ENCODE measurements around the gene CCDC40. TPM values are rescaled to one million over a fixed set of nuclear protein-coding genes. Genes with fewer than 3 reads are reported as not detected.

The CCDC40 gene
- total and polyA plus RNA-seq, 11 donors: 2.4 to 9.0 (median 5.9) TPM

DNA sequence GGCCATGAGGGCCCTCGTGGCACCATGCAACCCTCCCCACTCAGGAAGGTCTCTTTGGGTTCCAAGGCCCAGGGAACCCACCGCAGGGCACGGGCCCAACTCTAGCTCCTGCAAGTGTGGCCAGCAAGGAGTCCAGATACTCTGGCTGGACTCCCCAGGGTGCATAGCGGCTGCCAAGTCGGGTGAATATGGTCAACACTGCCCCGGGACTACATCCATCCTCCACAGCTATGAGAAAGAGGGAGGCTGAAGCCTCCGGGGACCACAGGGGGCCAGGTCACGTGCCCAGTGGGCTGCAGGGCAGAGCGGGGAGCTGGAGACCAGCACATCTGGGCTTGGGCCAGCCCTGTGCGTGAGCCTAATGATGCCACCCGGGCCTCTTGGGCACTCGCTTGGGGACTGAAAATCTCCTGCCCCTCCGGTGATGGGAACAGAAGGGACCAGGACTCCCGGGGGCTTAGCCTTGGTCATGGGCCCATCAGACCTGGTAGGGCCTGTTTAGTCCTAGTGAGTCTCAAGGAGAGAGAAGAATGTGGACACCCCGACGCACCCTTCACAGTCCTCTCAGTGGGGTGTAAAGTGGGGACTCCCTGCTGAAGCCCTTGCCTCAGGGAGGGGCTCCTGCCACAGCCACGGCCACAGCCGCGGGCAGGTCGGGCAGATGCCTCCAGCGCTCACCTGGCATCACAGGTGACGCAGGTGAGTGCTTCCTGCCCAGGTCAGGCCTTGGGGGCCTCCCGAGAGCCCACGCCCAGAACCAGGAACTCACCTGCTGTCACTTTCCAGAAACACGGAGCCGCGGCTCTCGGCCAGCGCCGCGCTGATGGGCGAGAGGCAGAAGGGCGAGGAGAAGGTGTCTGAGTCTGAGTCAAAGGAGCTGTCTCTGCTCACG, 26.8 kb upstream of the CCDC40 start:
- TF ChIP-seq POLR2A (IDR thresholded peaks at IDR 0.05): no peak
- TF ChIP-seq, protein P1, sequence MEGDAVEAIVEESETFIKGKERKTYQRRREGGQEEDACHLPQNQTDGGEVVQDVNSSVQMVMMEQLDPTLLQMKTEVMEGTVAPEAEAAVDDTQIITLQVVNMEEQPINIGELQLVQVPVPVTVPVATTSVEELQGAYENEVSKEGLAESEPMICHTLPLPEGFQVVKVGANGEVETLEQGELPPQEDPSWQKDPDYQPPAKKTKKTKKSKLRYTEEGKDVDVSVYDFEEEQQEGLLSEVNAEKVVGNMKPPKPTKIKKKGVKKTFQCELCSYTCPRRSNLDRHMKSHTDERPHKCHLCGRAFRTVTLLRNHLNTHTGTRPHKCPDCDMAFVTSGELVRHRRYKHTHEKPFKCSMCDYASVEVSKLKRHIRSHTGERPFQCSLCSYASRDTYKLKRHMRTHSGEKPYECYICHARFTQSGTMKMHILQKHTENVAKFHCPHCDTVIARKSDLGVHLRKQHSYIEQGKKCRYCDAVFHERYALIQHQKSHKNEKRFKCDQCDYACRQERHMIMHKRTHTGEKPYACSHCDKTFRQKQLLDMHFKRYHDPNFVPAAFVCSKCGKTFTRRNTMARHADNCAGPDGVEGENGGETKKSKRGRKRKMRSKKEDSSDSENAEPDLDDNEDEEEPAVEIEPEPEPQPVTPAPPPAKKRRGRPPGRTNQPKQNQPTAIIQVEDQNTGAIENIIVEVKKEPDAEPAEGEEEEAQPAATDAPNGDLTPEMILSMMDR (IDR thresholded peaks at IDR 0.05): no peak
- Histone ChIP-seq H3K4me1 (peaks cover 0 to 15% (median 10%) of the 10 kb centered on the region in 12 donors), H3K9me3 (peaks cover 0 to 7% (median 0%) of the 10 kb centered on the region in 12 donors), H3K36me3 (peaks cover 0 to 34% (median 14%) of the 10 kb centered on the region in 9 donors), H3K4me3 (no peak overlapping the region), H3K27me3 (no peaks in the 10 kb centered on the region), H3K27ac (no peak overlapping the region)
- intact Hi-C loops (cut with DNase I): loop anchor here in 8 of 10 donors (5.0 to 10.0 kb wide), 7 partner anchors 58 to 245 kb away; partner anchors contain the start of gene GAA (in 1 of the 8)
- WGBS, 4 donors: 90 to 98% (median 95%) methylated on average over 13 to 34 of the region's 34 CpGs
- ATAC-seq: no peak
- peak in 1 of 5 donors; percentile 20 for DNase-seq

DNA sequence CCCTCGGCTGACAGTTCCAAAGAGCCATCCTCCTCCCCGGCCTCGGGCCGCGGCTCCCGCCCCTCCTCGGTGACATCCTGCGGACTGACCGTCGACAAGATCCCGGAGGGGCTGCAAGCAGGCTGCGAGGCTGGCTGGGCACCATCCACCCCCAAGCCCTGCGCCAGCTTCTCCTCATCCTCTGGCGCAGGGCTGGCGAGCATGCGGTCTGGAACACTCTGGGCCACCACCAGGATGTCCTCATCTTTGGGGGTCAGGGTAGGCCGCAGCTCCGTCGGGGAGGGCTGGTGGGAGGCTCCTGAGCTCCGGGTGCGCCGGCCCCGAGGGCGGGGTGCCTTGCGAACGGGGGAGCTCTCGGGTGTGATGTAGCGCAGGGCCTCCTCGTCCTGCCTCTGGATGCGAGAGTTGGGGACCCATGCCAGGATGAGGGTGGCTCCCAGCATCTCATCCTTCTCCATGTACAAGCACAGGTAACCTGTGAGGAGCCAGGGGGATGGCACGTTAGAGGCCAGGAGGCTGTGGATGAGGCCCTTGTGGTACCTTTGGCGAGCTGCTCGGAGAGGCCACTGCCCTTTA, 26.1 kb upstream of the CCDC40 start:
- Histone ChIP-seq H3K9me3 (peaks cover 0 to 9% (median 0%) of the 10 kb centered on the region in 12 donors), H3K27ac (no peak overlapping the region), H3K27me3 (no peaks in the 10 kb centered on the region), H3K4me1 (peaks cover 0 to 15% (median 10%) of the 10 kb centered on the region in 12 donors), H3K36me3 (peaks cover 0 to 34% (median 14%) of the 10 kb centered on the region in 9 donors), H3K4me3 (no peak overlapping the region)
- no peak for TF ChIP-seq POLR2A (IDR thresholded peaks at IDR 0.05)
- TF ChIP-seq, protein P1 (IDR thresholded peaks at IDR 0.05): no peak
- 93 to 98% (median 95%) methylated on average over 5 to 33 of the region's 33 CpGs for WGBS, 4 donors
- intact Hi-C loops (cut with DNase I): no loop called here
- no peak for DNase-seq
- no peak for ATAC-seq

GRCh38 chr17:80011989-80012555, 24.4 kb upstream of the CCDC40 start:
- intact Hi-C loops (cut with DNase I): no loop called here
- no peak for TF ChIP-seq POLR2A (IDR thresholded peaks at IDR 0.05)
- TF ChIP-seq, protein P1 (IDR thresholded peaks at IDR 0.05): no peak
- no peak overlapping the region for H3K27ac ChIP-seq
- ATAC-seq: no peak
- H3K9me3 ChIP-seq: peaks cover 0 to 9% (median 0%) of the 10 kb centered on the region in 12 donors
- H3K36me3 ChIP-seq: peaks cover 0 to 34% (median 14%) of the 10 kb centered on the region in 9 donors
- 77 to 83% (median 82%) methylated on average over 10 of the region's 10 CpGs for WGBS, 4 donors
- H3K27me3 ChIP-seq: no peaks in the 10 kb centered on the region
- peak in 1 of 5 donors; percentile 12 for DNase-seq
- no peak overlapping the region for H3K4me3 ChIP-seq
- peaks cover 0 to 8% (median 4%) of the 10 kb centered on the region in 12 donors for H3K4me1 ChIP-seq

Measured in heart left ventricle (tissue), 16 donors.